ENCODE results near the gene P2RX7.
"Not testable (repeated sequence)": the region's sequence is repeated elsewhere in the genome, so short reads cannot be mapped to it uniquely, and the experiment has no call there.

The P2RX7 gene

DNA sequence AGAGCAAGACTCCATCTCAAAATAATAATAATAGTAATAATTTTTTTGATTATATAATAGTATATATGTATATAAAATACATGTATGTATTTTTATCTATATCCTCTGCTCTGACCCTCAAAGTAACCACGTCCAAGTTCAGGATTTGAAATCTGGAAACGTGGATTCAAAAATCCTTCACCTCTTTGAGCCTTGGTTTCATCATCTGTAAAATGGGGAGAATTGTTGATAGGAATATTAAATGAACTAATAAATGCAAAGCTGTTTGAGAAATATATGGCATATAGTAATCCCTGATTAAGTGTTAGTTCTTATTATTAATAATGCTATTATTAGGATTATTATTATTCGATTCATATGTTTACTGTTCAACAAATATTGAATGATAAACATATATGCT is 2.6 kb downstream of the P2RX7 start:
- FAIRE-seq = no peak
- no peak for DNase-seq (ENCODE audit: insufficient read length, low spot score)
- no peak for TF ChIP-seq POLR2A (IDR thresholded peaks at IDR 0.05; ENCODE audit: low read depth, low read length)

DNA sequence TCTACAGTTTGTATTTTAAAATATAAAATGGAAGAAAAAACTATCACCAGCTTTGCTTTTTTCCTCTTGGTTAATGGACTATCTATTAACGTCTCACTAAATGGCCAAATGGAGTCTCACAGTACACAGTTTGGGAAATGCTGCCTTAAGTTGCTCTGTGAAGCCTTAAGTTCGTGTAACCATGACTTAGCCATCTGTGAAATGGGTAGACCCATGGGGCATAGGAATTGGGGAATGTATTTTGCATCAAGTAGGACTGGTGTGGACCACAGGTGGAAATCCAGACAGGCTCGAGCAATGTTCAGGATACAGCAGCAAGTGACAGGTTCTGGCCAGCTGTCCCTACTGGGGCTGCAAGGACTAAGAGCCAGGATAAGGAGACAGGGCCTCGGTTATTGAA is 4.8 kb downstream of the P2RX7 start:
- no peak for FAIRE-seq
- TF ChIP-seq POLR2A (IDR thresholded peaks at IDR 0.05; ENCODE audit: low read depth, low read length) = no peak
- DNase-seq (ENCODE audit: insufficient read length, low spot score) = no peak

DNA sequence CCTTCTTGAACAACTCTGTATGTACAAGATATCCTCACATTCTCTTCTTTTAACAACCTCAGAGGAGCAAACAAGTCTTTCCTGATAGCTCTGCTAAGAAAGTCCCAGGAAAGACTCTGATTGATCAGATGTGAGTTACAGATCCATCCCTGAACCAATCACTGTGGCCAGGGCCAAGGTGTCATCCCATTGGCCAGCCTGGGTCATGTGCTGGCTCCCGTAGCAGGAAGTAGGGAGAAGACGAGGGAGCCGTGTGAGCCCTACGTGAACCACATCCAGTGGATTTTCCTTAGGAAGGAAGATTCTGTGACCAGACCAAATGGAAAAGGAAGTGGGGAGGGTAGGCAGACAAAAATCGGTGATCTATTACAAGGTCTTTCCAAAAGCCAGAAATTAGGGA is 5.6 kb downstream of the P2RX7 start:
- DNase-seq (ENCODE audit: insufficient read length, low spot score) (no peak), FAIRE-seq (no peak)
- no peak for TF ChIP-seq POLR2A (IDR thresholded peaks at IDR 0.05; ENCODE audit: low read depth, low read length)

DNA sequence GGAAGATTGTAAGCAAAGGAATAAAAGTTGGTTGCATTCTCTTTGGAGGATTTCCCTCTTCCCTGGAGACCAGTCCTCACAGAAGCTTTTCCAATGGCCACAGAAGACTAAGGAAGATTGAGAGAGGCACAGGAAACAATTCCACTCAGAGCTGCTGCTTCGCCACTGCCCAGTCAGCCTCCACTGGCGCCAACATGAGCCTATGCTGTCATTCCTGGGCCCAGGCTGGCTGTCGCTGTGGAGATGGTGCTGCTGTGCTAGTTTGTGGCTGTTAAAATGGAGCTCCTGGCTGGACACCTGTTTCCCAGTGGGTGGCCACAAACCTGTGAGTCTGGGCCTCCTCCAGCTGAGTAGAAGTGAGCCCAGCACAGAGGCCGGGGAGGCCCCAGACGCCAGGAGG is 6.6 kb downstream of the P2RX7 start:
- FAIRE-seq (no peak), DNase-seq (ENCODE audit: insufficient read length, low spot score) (no peak)
- no peak for TF ChIP-seq POLR2A (IDR thresholded peaks at IDR 0.05; ENCODE audit: low read depth, low read length)

DNA sequence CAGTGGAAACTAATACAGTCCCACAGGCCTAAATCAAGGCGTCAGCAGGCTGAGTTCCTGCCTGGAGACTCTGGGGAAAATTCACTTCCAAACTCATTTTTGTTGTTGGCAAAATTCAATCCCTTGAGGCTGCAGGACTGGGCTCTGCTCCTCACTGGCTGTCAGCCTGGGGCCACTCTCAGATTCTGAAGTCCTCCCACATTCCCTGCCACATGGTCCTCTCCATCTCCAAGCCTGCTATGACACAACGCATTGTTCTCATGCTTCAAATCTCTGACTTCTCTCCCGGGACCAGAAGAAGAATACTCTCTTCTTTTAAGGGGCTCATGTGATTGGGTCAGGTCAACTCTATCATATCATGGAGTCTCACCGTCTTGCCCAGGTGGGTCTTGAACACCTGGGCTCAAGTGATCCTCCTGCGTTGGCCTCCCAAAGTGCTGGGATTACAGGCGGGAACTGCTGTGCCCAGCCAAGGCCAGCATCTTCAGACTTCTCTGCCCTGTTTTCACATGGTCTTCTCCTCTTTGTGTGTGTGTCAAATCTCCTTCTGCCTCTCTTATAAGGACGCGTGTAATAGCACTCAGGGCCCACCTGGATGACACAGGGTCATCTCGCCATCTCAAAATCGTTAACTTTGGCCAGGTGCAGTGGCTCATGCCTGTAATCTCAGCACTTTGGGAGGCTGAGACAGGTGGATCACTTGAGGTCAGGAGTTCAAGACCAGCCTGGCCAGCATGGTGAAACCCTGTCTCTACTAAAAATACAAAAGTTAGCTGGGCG is 9.7 kb downstream of the P2RX7 start:
- DNase-seq (ENCODE audit: insufficient read length, low spot score) (no peak), FAIRE-seq (no peak)
- no peak for TF ChIP-seq POLR2A (IDR thresholded peaks at IDR 0.05; ENCODE audit: low read depth, low read length)

DNA sequence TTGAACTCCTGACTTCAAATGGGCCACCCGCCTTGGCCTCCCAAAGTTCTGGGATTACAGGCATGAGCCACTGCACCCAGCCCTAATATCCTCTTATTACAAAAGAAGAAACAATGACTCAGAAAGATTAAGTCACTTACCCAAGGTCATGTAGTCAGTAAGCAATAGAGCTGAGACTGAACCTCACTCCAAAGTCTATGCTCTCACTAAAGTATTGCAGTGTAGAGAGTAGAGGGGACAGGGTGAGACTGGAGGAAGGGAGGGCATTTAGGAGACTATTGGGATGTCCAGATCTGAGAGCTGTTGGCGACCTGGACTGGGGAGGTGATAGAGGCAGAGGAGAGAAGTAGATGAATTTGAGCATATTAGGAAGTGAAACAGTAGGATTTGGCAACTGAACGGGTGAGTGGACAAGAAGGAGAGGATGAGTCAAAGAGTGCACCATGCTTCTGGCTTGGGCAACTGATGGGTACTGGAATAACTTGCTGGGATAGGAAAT is 11.8 kb downstream of the P2RX7 start:
- no peak for FAIRE-seq

DNA sequence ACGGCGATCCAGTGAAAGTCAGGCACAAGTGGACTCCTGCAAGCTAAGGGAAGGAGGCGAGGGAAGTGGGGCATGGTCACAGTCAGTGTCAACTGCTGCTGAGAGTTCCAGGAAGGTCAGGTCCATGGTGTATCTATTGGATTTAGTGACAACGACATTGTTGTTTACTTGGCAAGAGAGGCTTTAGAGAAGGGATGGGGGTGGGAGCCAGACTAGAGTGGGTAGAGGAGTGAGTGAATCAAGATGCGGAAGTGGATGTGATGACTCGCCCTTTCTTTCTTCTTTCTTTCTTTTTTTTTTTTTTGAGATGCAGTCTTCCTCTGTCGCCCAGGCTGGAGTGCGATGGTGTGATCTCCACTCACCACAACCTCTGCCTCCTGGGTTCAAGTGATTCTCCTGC is 12.5 kb downstream of the P2RX7 start:
- DNase-seq (ENCODE audit: insufficient read length, low spot score) (no peak), FAIRE-seq (no peak)
- TF ChIP-seq POLR2A (IDR thresholded peaks at IDR 0.05; ENCODE audit: low read depth, low read length) = no peak

More for the DNA sequence above, 11.8 kb downstream of the P2RX7 start:
- TF ChIP-seq POLR2A (IDR thresholded peaks at IDR 0.05; ENCODE audit: low read depth, low read length) = no peak
- no peak for DNase-seq (ENCODE audit: insufficient read length, low spot score)

DNA sequence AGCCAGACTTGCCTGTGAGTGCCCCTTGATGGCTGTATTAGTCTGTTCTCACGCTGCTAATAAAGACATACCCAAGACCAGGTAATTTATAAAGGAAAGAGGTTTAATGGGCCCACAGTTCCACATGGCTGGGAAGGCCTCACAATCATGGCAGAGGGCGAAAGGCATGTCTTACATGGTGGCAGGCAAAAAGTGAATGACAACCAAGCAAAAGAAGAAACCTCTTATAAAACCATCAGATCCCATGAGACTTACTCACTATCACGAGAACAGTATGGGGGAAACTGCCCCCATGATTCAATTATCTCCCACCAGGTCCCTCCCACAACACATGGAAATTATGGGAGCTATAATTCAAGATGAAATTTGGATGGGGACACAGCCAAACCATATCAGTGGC is 16.6 kb downstream of the P2RX7 start:
- DNase-seq (ENCODE audit: insufficient read length, low spot score); FAIRE-seq: not testable (repeated sequence)

DNA sequence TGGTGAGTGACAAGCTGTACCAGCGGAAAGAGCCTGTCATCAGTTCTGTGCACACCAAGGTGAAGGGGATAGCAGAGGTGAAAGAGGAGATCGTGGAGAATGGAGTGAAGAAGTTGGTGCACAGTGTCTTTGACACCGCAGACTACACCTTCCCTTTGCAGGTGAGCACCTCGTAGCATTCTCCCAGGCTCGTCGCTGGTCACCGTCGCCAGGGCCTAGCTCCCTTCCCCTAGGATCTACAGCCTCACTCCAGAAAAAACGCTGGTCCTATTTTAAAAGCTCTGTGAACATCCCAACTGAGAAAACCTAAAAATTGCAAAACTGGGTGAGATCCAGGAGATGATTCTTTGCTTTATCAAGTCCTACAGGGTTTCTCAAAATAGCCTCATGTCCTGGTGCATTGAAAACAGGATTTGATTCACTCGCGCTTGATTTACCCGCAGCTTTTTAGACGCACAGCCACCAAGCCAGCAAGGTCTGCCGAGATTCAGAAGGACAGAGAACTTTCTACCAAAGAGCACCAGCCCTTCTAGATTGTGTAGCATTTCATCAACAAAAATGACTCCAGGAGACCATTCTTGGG is 22.2 kb downstream of the P2RX7 start:
- no peak for DNase-seq (ENCODE audit: insufficient read length, low spot score)
- FAIRE-seq = no peak
- TF ChIP-seq POLR2A (IDR thresholded peaks at IDR 0.05; ENCODE audit: low read depth, low read length) = no peak

DNA sequence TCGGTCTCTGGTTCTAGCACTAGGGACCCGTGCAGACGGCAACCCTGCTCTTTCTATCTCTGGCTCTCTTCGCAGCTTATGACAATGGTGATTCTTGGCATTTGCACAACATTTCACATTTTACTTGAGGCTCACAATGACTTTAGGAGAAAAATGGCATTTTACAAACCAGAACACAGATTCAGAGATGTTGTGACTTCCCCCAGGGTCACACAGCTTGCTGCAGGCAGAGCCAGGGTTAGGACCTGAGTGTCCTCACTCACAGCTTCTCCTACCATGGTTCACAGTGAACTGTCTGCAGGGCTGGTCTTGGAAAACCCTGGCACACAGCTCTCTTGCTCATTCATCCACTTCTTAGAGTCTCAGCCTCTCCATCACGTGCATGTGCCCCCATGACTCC is 23.7 kb downstream of the P2RX7 start:
- FAIRE-seq = no peak
- DNase-seq (ENCODE audit: insufficient read length, low spot score) = no peak
- no peak for TF ChIP-seq POLR2A (IDR thresholded peaks at IDR 0.05; ENCODE audit: low read depth, low read length)

DNA sequence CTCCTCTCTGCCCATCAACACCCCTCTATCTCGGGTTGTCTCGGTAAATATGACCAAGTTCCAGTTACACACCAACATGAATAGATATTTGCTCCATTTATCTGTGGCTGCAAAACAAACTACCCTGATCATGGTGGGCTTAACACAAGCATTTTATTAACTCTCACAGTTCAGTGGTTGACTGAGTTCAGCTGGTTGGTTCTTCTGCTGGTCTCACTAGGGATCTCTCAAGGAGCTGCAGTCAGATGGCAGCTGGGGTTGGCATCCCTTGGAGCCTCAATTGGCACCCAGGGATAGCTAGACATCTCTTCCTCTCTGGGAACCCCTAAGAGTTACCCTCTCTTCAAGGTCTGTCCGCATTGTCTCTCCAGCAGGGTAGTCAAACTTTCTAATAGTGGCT is 25.4 kb downstream of the P2RX7 start:
- FAIRE-seq (no peak), DNase-seq (ENCODE audit: insufficient read length, low spot score) (no peak)
- TF ChIP-seq POLR2A (IDR thresholded peaks at IDR 0.05; ENCODE audit: low read depth, low read length) = no peak

DNA sequence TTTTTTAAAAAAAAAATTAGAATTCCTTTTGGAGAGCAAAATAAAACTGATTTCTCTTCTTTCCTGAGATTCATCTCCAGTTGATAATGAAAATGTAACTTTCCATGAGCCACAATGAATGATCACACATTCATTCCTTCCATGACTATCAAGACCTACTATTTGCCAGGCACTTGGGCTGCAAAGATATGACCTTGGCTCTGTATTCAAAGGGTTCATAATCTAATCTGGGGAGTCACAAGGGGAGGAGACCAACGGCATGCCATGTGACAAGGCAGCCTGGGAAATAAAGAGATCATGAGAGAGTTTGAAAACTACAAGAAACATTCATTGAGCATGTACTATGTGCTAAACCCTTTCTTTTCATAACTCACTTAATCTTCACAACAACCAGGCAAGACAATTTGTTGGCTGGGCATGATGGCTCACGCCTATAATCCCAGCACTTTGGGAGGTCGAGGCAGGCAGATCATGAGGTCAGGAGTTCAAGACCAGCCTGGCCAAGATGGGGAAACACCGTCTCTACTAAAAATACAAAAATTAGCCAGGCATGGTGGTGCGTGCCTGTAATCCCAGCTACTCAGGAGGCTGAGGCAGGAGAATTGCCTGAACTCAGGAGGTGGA is 26.2 kb downstream of the P2RX7 start:
- FAIRE-seq; DNase-seq (ENCODE audit: insufficient read length, low spot score): not testable (repeated sequence)

DNA sequence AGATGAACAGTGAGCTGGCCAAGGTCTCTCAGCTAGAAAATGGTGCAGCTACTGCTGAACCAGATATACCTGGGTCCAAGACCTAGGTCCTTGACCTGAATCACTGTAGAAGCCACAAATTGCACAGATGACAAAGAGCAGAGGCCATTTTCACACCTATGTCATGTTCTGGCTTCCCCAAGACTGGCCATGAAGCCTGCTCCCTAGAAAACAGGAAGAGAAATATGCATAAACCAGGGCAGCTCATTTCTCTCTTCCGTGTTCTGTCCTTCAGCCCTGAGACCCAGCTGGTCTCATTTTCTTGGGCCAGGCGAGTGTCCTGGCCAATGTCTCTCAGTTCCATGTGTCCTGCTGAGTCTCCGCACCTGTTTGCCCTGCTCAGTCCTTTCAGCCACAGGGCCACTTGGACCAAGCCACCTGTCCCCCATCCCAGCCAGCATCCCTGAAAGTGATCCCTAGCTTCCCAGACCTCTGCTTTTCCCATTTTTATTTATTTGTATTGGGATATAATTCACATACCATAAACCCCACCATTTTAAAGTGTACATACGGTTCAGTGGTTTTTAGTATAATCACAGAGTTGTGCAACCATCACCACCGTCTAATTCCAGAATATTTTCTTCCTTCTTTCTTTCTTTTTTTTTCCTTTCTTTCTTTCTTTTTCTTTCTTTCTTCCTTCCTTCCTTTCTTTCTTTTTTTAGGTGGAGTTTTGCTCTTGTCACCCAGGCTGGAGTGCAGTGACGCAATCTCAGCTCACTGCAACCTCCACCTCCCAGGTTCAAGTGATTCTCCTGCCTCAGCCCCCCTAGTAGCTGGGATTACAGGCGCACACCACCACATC is 27.0 kb downstream of the P2RX7 start:
- no peak for FAIRE-seq
- no peak for TF ChIP-seq POLR2A (IDR thresholded peaks at IDR 0.05; ENCODE audit: low read depth, low read length)
- DNase-seq (ENCODE audit: insufficient read length, low spot score) = no peak

DNA sequence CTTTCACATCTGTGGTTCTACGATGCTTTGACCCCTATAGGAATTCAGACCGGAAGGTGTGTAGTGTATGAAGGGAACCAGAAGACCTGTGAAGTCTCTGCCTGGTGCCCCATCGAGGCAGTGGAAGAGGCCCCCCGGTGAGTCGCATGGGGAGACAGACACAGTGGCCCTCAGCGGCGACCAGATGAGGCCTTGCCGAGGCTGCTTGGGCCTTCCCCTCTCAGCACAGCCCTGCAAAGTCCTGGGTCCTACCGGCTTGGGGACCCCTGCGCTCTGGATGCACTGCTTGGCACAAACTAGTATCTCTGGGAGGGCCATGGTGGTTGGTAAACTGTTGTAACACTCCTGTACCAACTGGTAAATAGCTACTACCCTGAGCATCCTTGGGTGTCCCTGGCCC is 29.7 kb downstream of the P2RX7 start:
- no peak for TF ChIP-seq POLR2A (IDR thresholded peaks at IDR 0.05; ENCODE audit: low read depth, low read length)
- no peak for DNase-seq (ENCODE audit: insufficient read length, low spot score)
- no peak for FAIRE-seq
